Hepatocyte (in vitro differentiated cells): Measurements from ENCODE around the gene CHST13. TPM values are rescaled to one million over a fixed set of nuclear protein-coding genes. Genes with fewer than 3 reads are reported as not detected.

Experiments used
- DNase-seq: peaks from one replicate; pipeline ENCODE4 v3.0.0-alpha.2; 2016; ENCODE audit warnings: low spot score
- H2AFZ ChIP-seq: fragments of 200-600 bp; sonication (generic); 2 replicates; pipeline ENCODE4 v1.6.0; 2016; ENCODE audit warnings: antibody characterized with exemption, mild to moderate bottlenecking
- H3K27ac ChIP-seq: fragments of 200-600 bp; sonication (generic); 2 replicates; pipeline ENCODE4 v1.5.1; 2016; ENCODE audit warnings: mild to moderate bottlenecking
- H3K27me3 ChIP-seq: fragments of 200-600 bp; sonication (generic); 2 replicates; pipeline ENCODE4 v1.6.1; 2016
- H3K36me3 ChIP-seq: fragments of 200-600 bp; sonication (generic); replicated peaks from 2 replicates; pipeline ENCODE4 v1.5.1; 2016; ENCODE audit warnings: low read depth; ENCODE audit not compliant: insufficient read depth
- H3K4me1 ChIP-seq: fragments of 200-600 bp; sonication (generic); 2 replicates; pipeline ENCODE4 v1.5.1; 2016; ENCODE audit warnings: mild to moderate bottlenecking, moderate library complexity; ENCODE audit not compliant: insufficient read depth
- H3K4me2 ChIP-seq: fragments of 200-600 bp; sonication (generic); 2 replicates; pipeline ENCODE4 v1.6.0; 2016
- H3K4me3 ChIP-seq: fragments of 200-600 bp; sonication (generic); 2 replicates; pipeline ENCODE4 v1.5.1; 2016; ENCODE audit warnings: mild to moderate bottlenecking
- H3K79me2 ChIP-seq: fragments of 200-600 bp; sonication (generic); 2 replicates; pipeline ENCODE4 v1.6.0; 2017; ENCODE audit warnings: mild to moderate bottlenecking
- H3K9me2 ChIP-seq: fragments of 200-600 bp; sonication (generic); replicated peaks from 2 replicates; pipeline ENCODE4 v1.6.0; 2017; ENCODE audit warnings: mild to moderate bottlenecking; ENCODE audit not compliant: insufficient read depth
- H3K9me3 ChIP-seq: fragments of 200-600 bp; sonication (generic); 2 replicates; pipeline ENCODE4 v1.5.1; 2016; ENCODE audit warnings: low read depth, mild to moderate bottlenecking
- H4K20me1 ChIP-seq: fragments of 200-600 bp; sonication (generic); 2 replicates; pipeline ENCODE4 v1.6.0; 2016; ENCODE audit warnings: mild to moderate bottlenecking; ENCODE audit not compliant: insufficient read depth, poor library complexity, severe bottlenecking
- CTCF ChIP-seq: fragments of 200-600 bp; sonication (generic); IDR thresholded peaks from 2 replicates; pipeline ENCODE4 v1.5.1; 2016; ENCODE audit warnings: antibody characterized with exemption, mild to moderate bottlenecking; ENCODE audit not compliant: poor library complexity
- EZH2 ChIP-seq: fragments of 200-600 bp; sonication (generic); IDR thresholded peaks from 2 replicates; pipeline ENCODE4 v1.6.1; 2016; ENCODE audit warnings: antibody characterized with exemption, mild to moderate bottlenecking, borderline replicate concordance
- EZH2phosphoT487 ChIP-seq: fragments of 200-600 bp; sonication (generic); IDR thresholded peaks from one replicate; pipeline ENCODE4 v1.6.1; 2018; ENCODE audit warnings: antibody characterized with exemption, mild to moderate bottlenecking, low read depth, moderate library complexity; ENCODE audit not compliant: unreplicated experiment, severe bottlenecking
- WGBS: methylation state at CpG from one replicate; pipeline ENCODE4 v1.1.6; 2016; ENCODE audit warnings: low lambda C conversion rate; ENCODE audit errors: missing lambda C conversion rate; 5-methylcytosine and 5-hydroxymethylcytosine counted together
- polyA plus RNA-seq: library from polyadenylated mRNA; unstranded; fragments of >200 nt; fragmentation: Nextera tagmentation; extraction: Ambion mirVana; gene quantifications from 2 replicates; pipeline ENCODE4 v1.2.1, GENCODE V29; 2016
- total RNA-seq: library from RNA; depleted of rRNA; stranded (reverse); fragments of >200 nt; gene quantifications from 2 replicates; pipeline ENCODE4 v1.2.3, GENCODE V29; 2014

CHST13 gene
- total and polyA plus RNA-seq, 2 experiments from 2014 or later, result 31.5 to 54.6 TPM

- no peaks in the 10 kb centered on the region for H4K20me1 ChIP-seq
- no peak overlapping the region for H2AFZ ChIP-seq
- no peaks in the 10 kb centered on the region for H3K79me2 ChIP-seq
- no peaks in the 10 kb centered on the region for H3K9me2 ChIP-seq
- no peaks in the 10 kb centered on the region for H3K9me3 ChIP-seq
- no peak for DNase-seq
- no peaks in the 10 kb centered on the region for H3K27me3 ChIP-seq
- H3K4me3 ChIP-seq, result no peak overlapping the region
- no peak overlapping the region for H3K4me2 ChIP-seq
- TF ChIP-seq EZH2 (no peak), EZH2phosphoT487 (no peak), CTCF (no peak)
- WGBS, result 92% methylated on average over 2 of the region's 2 CpGs
- no peak overlapping the region for H3K27ac ChIP-seq
- H3K36me3 ChIP-seq, result no peaks in the 10 kb centered on the region
- H3K4me1 ChIP-seq, result no peaks in the 10 kb centered on the region
Measured at GRCh38 chr3:126543457-126544061, 19.6 kb downstream of the CHST13 start.

GRCh38 chr3:126544596-126545281 lies 20.8 kb downstream of the CHST13 start:
- Histone ChIP-seq H3K4me2 (no peak overlapping the region), H3K4me3 (no peak overlapping the region), H3K79me2 (no peaks in the 10 kb centered on the region), H3K27ac (no peak overlapping the region), H3K9me3 (no peaks in the 10 kb centered on the region), H3K9me2 (no peaks in the 10 kb centered on the region), H3K36me3 (no peaks in the 10 kb centered on the region), H3K4me1 (no peaks in the 10 kb centered on the region), H3K27me3 (no peaks in the 10 kb centered on the region), H2AFZ (no peak overlapping the region), H4K20me1 (no peaks in the 10 kb centered on the region)
- no peak for DNase-seq
- WGBS, result 81% methylated on average over 7 of the region's 7 CpGs
- TF ChIP-seq EZH2 (no peak), EZH2phosphoT487 (no peak), CTCF (no peak)

GRCh38 chr3:126545544-126545943 lies 21.6 kb downstream of the CHST13 start:
- 85% methylated on average over 5 of the region's 5 CpGs for WGBS
- Histone ChIP-seq H3K27ac (no peak overlapping the region), H3K4me2 (no peak overlapping the region), H3K9me3 (no peaks in the 10 kb centered on the region), H3K4me3 (no peak overlapping the region), H3K27me3 (no peaks in the 10 kb centered on the region), H2AFZ (no peak overlapping the region), H3K36me3 (no peaks in the 10 kb centered on the region), H3K9me2 (no peaks in the 10 kb centered on the region), H4K20me1 (no peaks in the 10 kb centered on the region), H3K4me1 (no peaks in the 10 kb centered on the region), H3K79me2 (no peaks in the 10 kb centered on the region)
- TF ChIP-seq EZH2phosphoT487 (no peak), EZH2 (no peak), CTCF (no peak)
- DNase-seq, result no peak
